Hepatocyte (in vitro differentiated cells): Measurements from ENCODE around the gene GRID2.

Experiments
- EZH2phosphoT487 ChIP-seq: fragments of 200-600 bp; sonication (generic); IDR thresholded peaks from one replicate; pipeline ENCODE4 v1.6.1; 2018; ENCODE audit warnings: antibody characterized with exemption, mild to moderate bottlenecking, low read depth, moderate library complexity; ENCODE audit not compliant: unreplicated experiment, severe bottlenecking
- TF ChIP-seq, protein P1 (sequence below): fragments of 200-600 bp; sonication (generic); IDR thresholded peaks from 2 replicates; pipeline ENCODE4 v1.5.1; 2016; ENCODE audit warnings: antibody characterized with exemption, mild to moderate bottlenecking; ENCODE audit not compliant: poor library complexity

DNA sequence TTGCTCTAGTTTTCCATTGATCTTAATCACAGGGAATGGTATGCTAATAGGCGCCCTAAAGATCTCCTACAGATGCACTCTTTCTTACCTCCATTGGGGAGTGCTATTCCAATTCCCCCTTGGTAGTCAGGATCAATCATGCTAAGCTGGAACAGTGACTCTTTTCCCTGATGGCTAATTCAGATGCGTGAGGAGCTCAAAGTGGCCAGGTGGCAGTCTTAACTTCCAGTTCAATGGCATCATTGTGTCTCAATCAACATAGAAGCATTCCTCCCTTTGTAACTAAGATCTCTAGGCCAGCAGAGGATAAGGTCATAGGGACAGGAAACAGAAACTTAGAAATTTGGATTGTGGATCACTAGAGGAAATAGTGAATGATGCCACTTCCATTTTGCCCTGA, 216.8 kb downstream of the GRID2 start:
- TF ChIP-seq, protein P1, sequence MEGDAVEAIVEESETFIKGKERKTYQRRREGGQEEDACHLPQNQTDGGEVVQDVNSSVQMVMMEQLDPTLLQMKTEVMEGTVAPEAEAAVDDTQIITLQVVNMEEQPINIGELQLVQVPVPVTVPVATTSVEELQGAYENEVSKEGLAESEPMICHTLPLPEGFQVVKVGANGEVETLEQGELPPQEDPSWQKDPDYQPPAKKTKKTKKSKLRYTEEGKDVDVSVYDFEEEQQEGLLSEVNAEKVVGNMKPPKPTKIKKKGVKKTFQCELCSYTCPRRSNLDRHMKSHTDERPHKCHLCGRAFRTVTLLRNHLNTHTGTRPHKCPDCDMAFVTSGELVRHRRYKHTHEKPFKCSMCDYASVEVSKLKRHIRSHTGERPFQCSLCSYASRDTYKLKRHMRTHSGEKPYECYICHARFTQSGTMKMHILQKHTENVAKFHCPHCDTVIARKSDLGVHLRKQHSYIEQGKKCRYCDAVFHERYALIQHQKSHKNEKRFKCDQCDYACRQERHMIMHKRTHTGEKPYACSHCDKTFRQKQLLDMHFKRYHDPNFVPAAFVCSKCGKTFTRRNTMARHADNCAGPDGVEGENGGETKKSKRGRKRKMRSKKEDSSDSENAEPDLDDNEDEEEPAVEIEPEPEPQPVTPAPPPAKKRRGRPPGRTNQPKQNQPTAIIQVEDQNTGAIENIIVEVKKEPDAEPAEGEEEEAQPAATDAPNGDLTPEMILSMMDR: no peak
- TF ChIP-seq EZH2phosphoT487: no peak
